Hepatocyte (in vitro differentiated cells): ENCODE measurements around the gene SMC1A. TPM values are rescaled to one million over a fixed set of nuclear protein-coding genes. Genes with fewer than 3 reads are reported as not detected.

Source experiments
- DNase-seq: peaks from one replicate; pipeline ENCODE4 v3.0.0-alpha.2; 2016; ENCODE audit warnings: low spot score
- H2AFZ ChIP-seq: fragments of 200-600 bp; sonication (generic); 2 replicates; pipeline ENCODE4 v1.6.0; 2016; ENCODE audit warnings: antibody characterized with exemption, mild to moderate bottlenecking
- H3K27ac ChIP-seq: fragments of 200-600 bp; sonication (generic); 2 replicates; pipeline ENCODE4 v1.5.1; 2016; ENCODE audit warnings: mild to moderate bottlenecking
- H3K27me3 ChIP-seq: fragments of 200-600 bp; sonication (generic); 2 replicates; pipeline ENCODE4 v1.6.1; 2016
- H3K36me3 ChIP-seq: fragments of 200-600 bp; sonication (generic); replicated peaks from 2 replicates; pipeline ENCODE4 v1.5.1; 2016; ENCODE audit warnings: low read depth; ENCODE audit not compliant: insufficient read depth
- H3K4me1 ChIP-seq: fragments of 200-600 bp; sonication (generic); 2 replicates; pipeline ENCODE4 v1.5.1; 2016; ENCODE audit warnings: mild to moderate bottlenecking, moderate library complexity; ENCODE audit not compliant: insufficient read depth
- H3K4me2 ChIP-seq: fragments of 200-600 bp; sonication (generic); 2 replicates; pipeline ENCODE4 v1.6.0; 2016
- H3K4me3 ChIP-seq: fragments of 200-600 bp; sonication (generic); 2 replicates; pipeline ENCODE4 v1.5.1; 2016; ENCODE audit warnings: mild to moderate bottlenecking
- H3K79me2 ChIP-seq: fragments of 200-600 bp; sonication (generic); 2 replicates; pipeline ENCODE4 v1.6.0; 2017; ENCODE audit warnings: mild to moderate bottlenecking
- H3K9me2 ChIP-seq: fragments of 200-600 bp; sonication (generic); replicated peaks from 2 replicates; pipeline ENCODE4 v1.6.0; 2017; ENCODE audit warnings: mild to moderate bottlenecking; ENCODE audit not compliant: insufficient read depth
- H3K9me3 ChIP-seq: fragments of 200-600 bp; sonication (generic); 2 replicates; pipeline ENCODE4 v1.5.1; 2016; ENCODE audit warnings: low read depth, mild to moderate bottlenecking
- H4K20me1 ChIP-seq: fragments of 200-600 bp; sonication (generic); 2 replicates; pipeline ENCODE4 v1.6.0; 2016; ENCODE audit warnings: mild to moderate bottlenecking; ENCODE audit not compliant: insufficient read depth, poor library complexity, severe bottlenecking
- EZH2 ChIP-seq: fragments of 200-600 bp; sonication (generic); IDR thresholded peaks from 2 replicates; pipeline ENCODE4 v1.6.1; 2016; ENCODE audit warnings: antibody characterized with exemption, mild to moderate bottlenecking, borderline replicate concordance
- EZH2phosphoT487 ChIP-seq: fragments of 200-600 bp; sonication (generic); IDR thresholded peaks from one replicate; pipeline ENCODE4 v1.6.1; 2018; ENCODE audit warnings: antibody characterized with exemption, mild to moderate bottlenecking, low read depth, moderate library complexity; ENCODE audit not compliant: unreplicated experiment, severe bottlenecking
- WGBS: methylation state at CpG from one replicate; pipeline ENCODE4 v1.1.6; 2016; ENCODE audit warnings: low lambda C conversion rate; ENCODE audit errors: missing lambda C conversion rate; 5-methylcytosine and 5-hydroxymethylcytosine counted together
- microRNA-seq: library from miRNA; unstranded; fragments of <30 nt; microRNA quantifications from one replicate; pipeline ENCODE4, GENCODE V29; 2017
- polyA plus RNA-seq: library from polyadenylated mRNA; unstranded; fragments of >200 nt; fragmentation: Nextera tagmentation; extraction: Ambion mirVana; gene quantifications from 2 replicates; pipeline ENCODE4 v1.2.1, GENCODE V29; 2016
- small RNA-seq: library from RNA; depleted of rRNA; stranded (forward); fragments of <200 nt; gene quantifications from one replicate; pipeline ENCODE3, GENCODE V24; 2014
- total RNA-seq: library from RNA; depleted of rRNA; stranded (reverse); fragments of >200 nt; gene quantifications from 2 replicates; pipeline ENCODE4 v1.2.3, GENCODE V29; 2014
- TF ChIP-seq, protein P1 (sequence below): fragments of 200-600 bp; sonication (generic); IDR thresholded peaks from 2 replicates; pipeline ENCODE4 v1.5.1; 2016; ENCODE audit warnings: antibody characterized with exemption, mild to moderate bottlenecking; ENCODE audit not compliant: poor library complexity

Gene SMC1A
- total and polyA plus RNA-seq, 2 experiments from 2014 or later, result 14.0 to 24.7 TPM

DNA sequence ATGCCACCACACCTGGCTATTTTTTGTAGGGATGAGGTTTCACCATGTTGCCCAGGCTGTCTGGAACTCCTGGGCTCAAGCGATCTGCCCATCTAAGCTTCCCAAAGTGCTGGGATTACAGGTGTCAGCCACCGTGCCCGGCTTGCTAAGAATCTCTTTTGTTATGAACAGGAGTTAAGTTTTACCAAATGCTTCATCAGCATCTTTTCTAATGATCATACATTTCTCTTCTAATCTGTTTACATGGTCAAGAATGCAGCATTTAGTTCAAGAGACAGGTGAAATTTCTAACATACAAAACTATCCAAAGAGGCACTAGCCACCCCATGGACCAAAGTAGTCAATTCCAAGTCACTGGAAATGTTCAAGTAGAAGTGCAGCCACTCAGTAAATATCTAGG is 88.6 kb downstream of the SMC1A start:
- DNase-seq, result no peak
- Histone ChIP-seq H3K4me1 (no peaks in the 10 kb centered on the region), H4K20me1 (no peaks in the 10 kb centered on the region), H3K27ac (no peak overlapping the region), H2AFZ (no peak overlapping the region), H3K36me3 (no peaks in the 10 kb centered on the region), H3K27me3 (no peaks in the 10 kb centered on the region), H3K4me3 (no peak overlapping the region), H3K4me2 (no peak overlapping the region), H3K79me2 (no peaks in the 10 kb centered on the region), H3K9me2 (no peaks in the 10 kb centered on the region), H3K9me3 (no peaks in the 10 kb centered on the region)
- TF ChIP-seq EZH2 (no peak), EZH2phosphoT487 (no peak)
- TF ChIP-seq, protein P1, sequence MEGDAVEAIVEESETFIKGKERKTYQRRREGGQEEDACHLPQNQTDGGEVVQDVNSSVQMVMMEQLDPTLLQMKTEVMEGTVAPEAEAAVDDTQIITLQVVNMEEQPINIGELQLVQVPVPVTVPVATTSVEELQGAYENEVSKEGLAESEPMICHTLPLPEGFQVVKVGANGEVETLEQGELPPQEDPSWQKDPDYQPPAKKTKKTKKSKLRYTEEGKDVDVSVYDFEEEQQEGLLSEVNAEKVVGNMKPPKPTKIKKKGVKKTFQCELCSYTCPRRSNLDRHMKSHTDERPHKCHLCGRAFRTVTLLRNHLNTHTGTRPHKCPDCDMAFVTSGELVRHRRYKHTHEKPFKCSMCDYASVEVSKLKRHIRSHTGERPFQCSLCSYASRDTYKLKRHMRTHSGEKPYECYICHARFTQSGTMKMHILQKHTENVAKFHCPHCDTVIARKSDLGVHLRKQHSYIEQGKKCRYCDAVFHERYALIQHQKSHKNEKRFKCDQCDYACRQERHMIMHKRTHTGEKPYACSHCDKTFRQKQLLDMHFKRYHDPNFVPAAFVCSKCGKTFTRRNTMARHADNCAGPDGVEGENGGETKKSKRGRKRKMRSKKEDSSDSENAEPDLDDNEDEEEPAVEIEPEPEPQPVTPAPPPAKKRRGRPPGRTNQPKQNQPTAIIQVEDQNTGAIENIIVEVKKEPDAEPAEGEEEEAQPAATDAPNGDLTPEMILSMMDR, result no peak
- 80% methylated on average over 3 of the region's 3 CpGs for WGBS

DNA sequence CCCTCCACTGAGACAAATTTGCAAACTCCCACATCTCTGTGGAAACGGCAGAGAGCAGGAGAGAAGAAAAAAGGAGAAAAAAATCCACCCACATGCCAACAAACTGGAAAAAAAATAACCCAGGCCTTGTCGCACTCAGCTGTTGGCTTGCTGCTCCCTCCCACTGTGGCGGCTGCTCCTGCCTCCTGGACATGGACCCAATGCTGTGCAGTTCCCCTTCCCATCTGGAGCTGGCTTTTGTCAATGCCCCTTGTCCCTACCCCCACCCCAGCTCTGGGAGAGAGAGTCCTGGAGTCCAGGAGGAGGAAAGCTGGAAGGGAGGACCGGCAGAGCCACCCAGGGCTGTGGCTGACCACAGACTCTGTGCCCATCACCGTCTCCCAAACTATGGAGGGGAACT is 90.2 kb downstream of the SMC1A start:
- H3K4me1 ChIP-seq, result no peaks in the 10 kb centered on the region

DNA sequence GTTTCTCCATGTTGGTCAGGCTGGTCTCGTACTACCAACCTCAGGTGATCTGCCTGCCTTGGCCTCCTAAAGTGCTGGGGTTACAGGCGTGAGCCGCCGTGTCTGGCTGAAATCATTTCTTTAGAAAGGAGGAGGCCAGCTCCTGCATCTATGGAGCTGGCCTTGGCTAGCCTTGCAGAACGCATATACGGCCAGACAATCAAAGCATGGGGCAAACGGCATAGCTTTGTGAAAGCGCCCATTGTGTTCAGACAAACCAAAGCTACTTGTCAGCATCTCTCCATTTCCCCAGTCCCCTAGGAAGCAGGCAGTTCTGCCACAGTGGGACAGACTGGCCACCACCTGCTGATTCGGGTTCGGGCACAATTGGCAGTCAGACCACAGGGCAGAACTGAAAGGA is 92.1 kb downstream of the SMC1A start:
- Histone ChIP-seq H3K4me3 (no peak overlapping the region), H3K36me3 (no peaks in the 10 kb centered on the region), H3K79me2 (no peaks in the 10 kb centered on the region), H3K27ac (no peak overlapping the region), H3K4me2 (no peak overlapping the region), H2AFZ (no peak overlapping the region), H3K9me3 (no peaks in the 10 kb centered on the region), H4K20me1 (no peaks in the 10 kb centered on the region), H3K27me3 (no peaks in the 10 kb centered on the region), H3K9me2 (no peaks in the 10 kb centered on the region), H3K4me1 (no peaks in the 10 kb centered on the region)
- TF ChIP-seq EZH2phosphoT487, result no peak
- TF ChIP-seq, protein P1, result no peak
- no peak for TF ChIP-seq EZH2
- no peak for DNase-seq
- 88% methylated on average over 10 of the region's 10 CpGs for WGBS

More for the DNA sequence above, 90.2 kb downstream of the SMC1A start:
- WGBS, result 75% methylated on average over 5 of the region's 5 CpGs
- H3K27me3 ChIP-seq, result no peaks in the 10 kb centered on the region
- no peaks in the 10 kb centered on the region for H4K20me1 ChIP-seq
- H3K4me3 ChIP-seq, result no peak overlapping the region
- H3K79me2 ChIP-seq, result no peaks in the 10 kb centered on the region
- TF ChIP-seq, protein P1, result no peak
- TF ChIP-seq EZH2, result no peak
- no peak for TF ChIP-seq EZH2phosphoT487
- no peak overlapping the region for H3K4me2 ChIP-seq
- H3K9me2 ChIP-seq, result no peaks in the 10 kb centered on the region
- H3K27ac ChIP-seq, result no peak overlapping the region
- DNase-seq, result no peak
- H3K9me3 ChIP-seq, result no peaks in the 10 kb centered on the region
- no peaks in the 10 kb centered on the region for H3K36me3 ChIP-seq
- no peak overlapping the region for H2AFZ ChIP-seq

DNA sequence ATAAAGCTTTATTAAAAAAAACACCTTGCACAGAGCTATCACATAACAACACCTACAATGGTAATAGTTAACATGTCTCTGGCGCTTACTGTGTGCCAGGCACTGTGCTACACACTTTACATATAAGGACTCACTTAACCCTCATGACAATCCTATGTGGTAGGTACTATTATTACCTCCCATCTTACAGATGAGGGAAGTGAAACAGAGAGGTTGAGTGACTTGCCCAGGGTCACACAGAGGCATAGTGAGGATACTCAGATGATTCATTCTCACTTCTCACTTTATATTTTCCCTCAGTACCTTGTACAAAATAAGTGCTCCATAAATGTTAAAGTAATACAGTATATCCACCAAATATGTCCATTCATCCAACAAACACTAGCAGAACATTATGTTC is 97.7 kb downstream of the SMC1A start:
- no peaks in the 10 kb centered on the region for H4K20me1 ChIP-seq
- 87% methylated on average over 1 of the region's 1 CpG for WGBS
- no peaks in the 10 kb centered on the region for H3K9me3 ChIP-seq
- TF ChIP-seq EZH2 (no peak), EZH2phosphoT487 (no peak)
- no peaks in the 10 kb centered on the region for H3K9me2 ChIP-seq
- no peak for DNase-seq
- H2AFZ ChIP-seq, result no peak overlapping the region
- H3K27me3 ChIP-seq, result peaks cover 3% of the 10 kb centered on the region
- H3K4me2 ChIP-seq, result no peak overlapping the region
- no peaks in the 10 kb centered on the region for H3K4me1 ChIP-seq
- no peak overlapping the region for H3K27ac ChIP-seq
- H3K79me2 ChIP-seq, result no peaks in the 10 kb centered on the region
- no peak overlapping the region for H3K4me3 ChIP-seq
- no peaks in the 10 kb centered on the region for H3K36me3 ChIP-seq

Small RNAs within 50 kb of the gene (microRNA-seq; reads per million reads assigned to microRNA genes)
- gene MIR6857, result 1.3 reads per million

Small RNAs within 50 kb of the gene (small RNA-seq; reads per million reads assigned to genes)
- gene AC245102.2, result not detected
- 0.09 reads per million for gene MIR6857
- gene RF00019, result not detected
- not detected for gene VTRNA3-1P

Other genes starting within 250 kb of the SMC1A start
- 107 and 144 TPM in 2 replicates for gene KDM5C, start 197.4 kb downstream of the SMC1A start, total RNA-seq
- gene KDM5C, start 197.4 kb downstream of the SMC1A start, polyA plus RNA-seq, result 74.5 and 85.5 TPM in 2 replicates
- gene IQSEC2, start 141.1 kb downstream of the SMC1A start, total RNA-seq, result 7.0 and 8.4 TPM in 2 replicates
- 3.7 and 4.4 TPM in 2 replicates for gene IQSEC2, start 141.1 kb downstream of the SMC1A start, polyA plus RNA-seq
- 0.24 and 1.1 TPM in 2 replicates for gene RIBC1, start 219 bp upstream of the SMC1A start, total RNA-seq
- gene RIBC1, start 219 bp upstream of the SMC1A start, polyA plus RNA-seq, result 0.86 and 1.2 TPM in 2 replicates
- gene HSD17B10, start 11.7 kb upstream of the SMC1A start, total RNA-seq, result 66.1 and 70.8 TPM in 2 replicates
- 95.9 and 98.0 TPM in 2 replicates for gene HSD17B10, start 11.7 kb upstream of the SMC1A start, polyA plus RNA-seq